Endothelial cell (in vitro differentiated cells): Measurements from ENCODE around the gene NKAIN2. TPM values are rescaled to one million over a fixed set of nuclear protein-coding genes. Genes with fewer than 3 reads are reported as not detected.

Experiments used
- DNase-seq: peaks from one replicate; pipeline ENCODE4 v3.0.0; 2021; ENCODE audit warnings: low spot score
- H3K27ac Mint-ChIP-seq: one replicate; pipeline ENCODE4 v1.8.0; 2021; ENCODE audit warnings: mixed read lengths, inconsistent platforms; ENCODE audit not compliant: unreplicated experiment
- H3K27me3 Mint-ChIP-seq: one replicate; pipeline ENCODE4 v1.8.0; 2021; ENCODE audit warnings: mild to moderate bottlenecking, moderate library complexity, mixed read lengths, inconsistent platforms; ENCODE audit not compliant: unreplicated experiment
- H3K36me3 Mint-ChIP-seq: one replicate; pipeline ENCODE4 v1.8.0; 2021; ENCODE audit warnings: mild to moderate bottlenecking, low read depth, mixed read lengths, inconsistent platforms; ENCODE audit not compliant: unreplicated experiment
- H3K4me1 Mint-ChIP-seq: one replicate; pipeline ENCODE4 v1.8.0; 2021; ENCODE audit warnings: mild to moderate bottlenecking, mixed read lengths, inconsistent platforms; ENCODE audit not compliant: unreplicated experiment
- H3K4me3 Mint-ChIP-seq: one replicate; pipeline ENCODE4 v1.8.0; 2021; ENCODE audit warnings: mild to moderate bottlenecking, mixed read lengths, inconsistent platforms; ENCODE audit not compliant: unreplicated experiment
- H3K9me3 Mint-ChIP-seq: one replicate; pipeline ENCODE4 v1.8.0; 2021; ENCODE audit warnings: mixed read lengths, inconsistent platforms; ENCODE audit not compliant: unreplicated experiment
- CTCF ChIP-seq: fragments of 200-600 bp; sonication (generic); IDR thresholded peaks from one replicate; pipeline ENCODE4 v1.5.0; 2021; ENCODE audit warnings: antibody characterized with exemption; ENCODE audit not compliant: unreplicated experiment
- total RNA-seq: library from RNA; stranded (reverse); fragmentation: NEBNext Ultra II Directional; extraction: Animal tissue kit (Norgen Biotek cat#: 25700); gene quantifications from one replicate; pipeline ENCODE4 v1.2.1, GENCODE V29; 2021; ENCODE audit not compliant: unreplicated experiment

Gene NKAIN2
- total RNA-seq, 1 donor from 2014 or later = 9.5 TPM

GRCh38 chr6:123928529-123928928 lies 124.9 kb downstream of the NKAIN2 start:
- Mint-ChIP-seq H3K4me3 (no peak overlapping the region), H3K27ac (no peak overlapping the region), H3K27me3 (no peaks in the 10 kb centered on the region), H3K9me3 (no peaks in the 10 kb centered on the region), H3K36me3 (no peaks in the 10 kb centered on the region), H3K4me1 (no peaks in the 10 kb centered on the region)
- no peak for DNase-seq
- TF ChIP-seq CTCF = no peak

GRCh38 chr6:123931928-123932327 lies 128.3 kb downstream of the NKAIN2 start:
- no peak for TF ChIP-seq CTCF
- Mint-ChIP-seq H3K27ac (no peak overlapping the region), H3K4me3 (no peak overlapping the region), H3K4me1 (no peaks in the 10 kb centered on the region), H3K27me3 (no peaks in the 10 kb centered on the region), H3K36me3 (no peaks in the 10 kb centered on the region), H3K9me3 (no peaks in the 10 kb centered on the region)
- DNase-seq = no peak

GRCh38 chr6:123940551-123940950 lies 136.9 kb downstream of the NKAIN2 start:
- Mint-ChIP-seq H3K36me3 (no peaks in the 10 kb centered on the region), H3K27me3 (no peaks in the 10 kb centered on the region), H3K4me3 (no peak overlapping the region), H3K4me1 (peaks cover 5% of the 10 kb centered on the region), H3K27ac (no peak overlapping the region), H3K9me3 (no peaks in the 10 kb centered on the region)
- no peak for DNase-seq
- no peak for TF ChIP-seq CTCF

GRCh38 chr6:123941855-123942254 lies 138.2 kb downstream of the NKAIN2 start:
- peaks cover 9% of the 10 kb centered on the region for H3K4me1 Mint-ChIP-seq
- H3K27ac Mint-ChIP-seq = no peak overlapping the region
- H3K27me3 Mint-ChIP-seq = no peaks in the 10 kb centered on the region
- H3K9me3 Mint-ChIP-seq = no peaks in the 10 kb centered on the region
- no peak overlapping the region for H3K4me3 Mint-ChIP-seq
- TF ChIP-seq CTCF = no peak
- DNase-seq = no peak
- no peaks in the 10 kb centered on the region for H3K36me3 Mint-ChIP-seq

GRCh38 chr6:123945386-123945785 lies 141.7 kb downstream of the NKAIN2 start:
- Mint-ChIP-seq H3K4me3 (no peak overlapping the region), H3K27ac (peak overlapping the region; percentile 19), H3K4me1 (peaks cover 18% of the 10 kb centered on the region), H3K27me3 (no peaks in the 10 kb centered on the region), H3K36me3 (no peaks in the 10 kb centered on the region), H3K9me3 (no peaks in the 10 kb centered on the region)
- DNase-seq = no peak
- no peak for TF ChIP-seq CTCF
